GM12875 (cell line): ENCODE results near the gene NKX2-4.

Experiments
- H3K4me3 ChIP-seq: one replicate; pipeline ENCODE4 v1.5.1; 2011; ENCODE audit warnings: low read depth, low read length, control low read depth
- TF ChIP-seq, protein P1 (sequence below): IDR thresholded peaks from 2 replicates; pipeline ENCODE4 v1.5.1; 2011; ENCODE audit warnings: low read depth, mild to moderate bottlenecking, control low read depth, inconsistent platforms, low read length, moderate library complexity, borderline replicate concordance; ENCODE audit not compliant: insufficient read depth

Gene NKX2-4

DNA sequence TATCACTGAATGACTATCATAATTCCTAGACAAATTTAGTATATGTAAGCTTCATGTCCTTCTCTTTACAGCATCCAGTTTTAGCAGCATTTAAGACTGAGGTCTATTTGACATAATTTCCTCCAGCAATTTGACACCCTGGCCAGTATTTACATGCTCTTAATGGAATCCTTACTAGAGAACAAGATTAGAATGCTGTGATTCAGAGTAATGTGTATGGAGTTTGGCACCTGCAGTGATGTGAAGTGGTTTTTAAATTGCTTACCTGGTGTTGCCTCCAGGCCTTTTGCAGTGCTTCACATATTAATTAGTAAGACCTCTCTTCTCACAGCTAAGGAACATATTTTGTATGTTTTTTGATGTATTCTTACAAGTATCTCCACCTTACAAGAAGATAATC, 9.8 kb downstream of the NKX2-4 start:
- no peak overlapping the region for H3K4me3 ChIP-seq
- TF ChIP-seq, protein P1, sequence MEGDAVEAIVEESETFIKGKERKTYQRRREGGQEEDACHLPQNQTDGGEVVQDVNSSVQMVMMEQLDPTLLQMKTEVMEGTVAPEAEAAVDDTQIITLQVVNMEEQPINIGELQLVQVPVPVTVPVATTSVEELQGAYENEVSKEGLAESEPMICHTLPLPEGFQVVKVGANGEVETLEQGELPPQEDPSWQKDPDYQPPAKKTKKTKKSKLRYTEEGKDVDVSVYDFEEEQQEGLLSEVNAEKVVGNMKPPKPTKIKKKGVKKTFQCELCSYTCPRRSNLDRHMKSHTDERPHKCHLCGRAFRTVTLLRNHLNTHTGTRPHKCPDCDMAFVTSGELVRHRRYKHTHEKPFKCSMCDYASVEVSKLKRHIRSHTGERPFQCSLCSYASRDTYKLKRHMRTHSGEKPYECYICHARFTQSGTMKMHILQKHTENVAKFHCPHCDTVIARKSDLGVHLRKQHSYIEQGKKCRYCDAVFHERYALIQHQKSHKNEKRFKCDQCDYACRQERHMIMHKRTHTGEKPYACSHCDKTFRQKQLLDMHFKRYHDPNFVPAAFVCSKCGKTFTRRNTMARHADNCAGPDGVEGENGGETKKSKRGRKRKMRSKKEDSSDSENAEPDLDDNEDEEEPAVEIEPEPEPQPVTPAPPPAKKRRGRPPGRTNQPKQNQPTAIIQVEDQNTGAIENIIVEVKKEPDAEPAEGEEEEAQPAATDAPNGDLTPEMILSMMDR, result no peak

- TF ChIP-seq, protein P1, result no peak
- H3K4me3 ChIP-seq, result no peak overlapping the region
These were observed 11.2 kb downstream of the NKX2-4 start for GRCh38 chr20:21386111-21386510.

DNA sequence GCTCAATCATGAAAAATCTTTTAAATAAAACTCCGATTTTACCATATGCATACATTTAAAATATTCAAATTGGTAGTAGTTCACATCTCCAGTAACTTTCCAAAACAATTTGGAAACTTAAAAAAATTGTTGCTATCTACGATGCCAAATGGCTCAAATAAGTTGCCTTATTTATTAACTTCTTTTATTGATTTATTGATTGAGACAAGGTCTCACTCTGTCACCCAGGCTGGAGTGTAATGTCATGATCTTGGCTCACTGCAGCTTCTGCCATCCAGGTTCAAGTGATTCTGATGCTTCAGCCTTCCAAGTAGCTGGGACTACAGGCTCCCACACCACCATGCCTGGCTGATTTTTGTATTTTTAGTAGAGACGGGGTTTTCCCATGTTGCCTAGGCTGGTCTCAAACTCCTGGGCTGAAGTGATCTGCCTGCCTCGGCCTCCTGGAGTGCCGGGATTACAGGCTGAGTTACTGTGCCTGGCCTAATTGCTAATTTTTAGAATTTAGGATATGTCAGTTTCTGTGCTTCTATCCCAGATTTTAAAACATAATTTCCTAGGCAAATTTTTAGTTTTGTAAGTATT, 12.9 kb downstream of the NKX2-4 start:
- no peak overlapping the region for H3K4me3 ChIP-seq

DNA sequence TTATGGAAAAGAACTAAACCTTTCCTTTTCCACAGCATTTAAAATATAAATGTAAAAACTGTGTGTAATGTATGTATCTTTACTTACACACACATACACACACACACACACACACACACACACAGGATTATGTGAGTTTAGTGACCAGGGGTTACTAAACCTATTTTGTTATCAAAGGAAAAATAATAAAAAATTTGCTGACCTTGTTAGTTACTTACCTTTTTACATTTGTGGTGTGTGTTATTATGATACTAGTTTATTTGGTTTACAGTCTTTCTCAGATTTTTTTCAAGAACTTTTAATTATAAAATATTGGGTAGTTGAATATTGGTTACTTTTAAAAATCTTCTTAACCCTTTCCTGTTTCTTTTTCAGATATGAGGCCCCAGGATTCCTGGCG, 15.7 kb downstream of the NKX2-4 start:
- H3K4me3 ChIP-seq, result no peak overlapping the region
- TF ChIP-seq, protein P1, result no peak

More for the DNA sequence above, 12.9 kb downstream of the NKX2-4 start:
- TF ChIP-seq, protein P1, result no peak

DNA sequence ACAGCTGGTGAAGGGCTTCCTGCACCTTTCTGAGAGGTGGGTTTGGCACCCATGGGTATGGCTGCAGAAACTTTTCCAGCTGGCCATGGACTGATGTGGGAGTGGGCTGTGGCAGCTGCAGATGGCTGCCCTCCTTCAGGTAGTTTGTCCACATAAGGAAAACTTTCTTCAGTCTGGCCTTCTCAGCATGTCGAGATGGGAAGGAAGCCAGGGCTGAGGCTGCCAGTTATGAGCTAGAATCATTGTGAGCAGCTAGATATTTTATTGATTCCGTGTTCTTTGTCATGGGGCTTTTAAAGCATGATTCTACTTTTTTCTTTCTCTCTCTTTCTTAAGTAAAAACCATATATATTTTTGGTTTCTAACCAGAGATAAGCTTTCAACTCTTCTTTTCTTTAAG, 16.6 kb downstream of the NKX2-4 start:
- H3K4me3 ChIP-seq, result no peak overlapping the region
- TF ChIP-seq, protein P1, result no peak

DNA sequence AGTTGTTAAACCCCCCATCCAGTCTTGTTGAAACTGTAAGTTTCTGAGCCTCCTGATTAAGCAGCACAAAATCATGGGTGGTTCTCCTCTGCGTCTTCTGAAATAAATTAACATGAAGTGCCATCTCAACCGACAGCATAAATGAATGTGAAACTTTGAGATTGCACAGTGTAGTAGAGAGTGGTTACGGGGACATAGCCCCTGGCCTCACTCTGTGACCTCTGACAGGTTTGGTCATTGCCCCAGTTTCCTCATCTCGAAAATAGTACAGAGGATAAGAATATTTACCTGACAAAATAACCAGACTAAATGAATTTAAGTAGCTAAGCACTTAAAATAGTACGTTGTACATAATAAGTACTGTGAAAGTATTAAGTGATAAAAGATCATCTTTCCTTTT, 19.1 kb downstream of the NKX2-4 start:
- TF ChIP-seq, protein P1, result no peak
- H3K4me3 ChIP-seq, result no peak overlapping the region

GRCh38 chr20:21377701-21378100, 19.6 kb downstream of the NKX2-4 start:
- TF ChIP-seq, protein P1, result no peak
- no peak overlapping the region for H3K4me3 ChIP-seq
